HS-5 (cell line): ENCODE measurements around the gene SBSN.
"Not testable (repeated sequence)": the region's sequence is repeated elsewhere in the genome, so short reads cannot be mapped to it uniquely, and the experiment has no call there.

ENCODE experiments used
- DNase-seq: peaks from one replicate; pipeline ENCODE4 v3.0.0-alpha.2; 2012; ENCODE audit warnings: low read depth

The SBSN gene

GRCh38 chr19:35507561-35507960 is 20.6 kb downstream of the SBSN start:
- DNase-seq = no peak

GRCh38 chr19:35506011-35506410 is 22.1 kb downstream of the SBSN start:
- no peak for DNase-seq

GRCh38 chr19:35502751-35503150 is 25.4 kb downstream of the SBSN start:
- DNase-seq = no peak

- no peak for DNase-seq
These were observed 26.4 kb downstream of the SBSN start for GRCh38 chr19:35501684-35502083.

DNA sequence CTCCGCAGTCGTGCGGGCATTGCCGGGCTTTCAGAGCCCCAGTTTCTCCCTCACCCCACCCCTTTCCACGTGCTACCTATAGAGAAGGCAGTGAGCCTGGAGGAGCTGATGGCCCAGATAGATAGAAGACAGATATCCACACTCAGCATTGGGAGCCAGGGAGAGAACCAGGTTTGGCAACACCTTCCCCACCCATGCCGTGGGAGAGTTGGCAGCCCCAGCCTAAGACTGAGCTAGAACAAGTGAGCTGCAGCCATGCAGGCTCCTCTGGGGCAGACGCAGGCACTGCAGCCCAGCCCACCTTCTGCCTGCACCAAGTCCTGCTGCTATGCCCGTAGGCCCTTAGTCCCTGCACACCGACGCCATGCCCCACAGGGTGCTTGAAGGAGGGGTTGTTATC is 27.5 kb downstream of the SBSN start:
- no peak for DNase-seq

DNA sequence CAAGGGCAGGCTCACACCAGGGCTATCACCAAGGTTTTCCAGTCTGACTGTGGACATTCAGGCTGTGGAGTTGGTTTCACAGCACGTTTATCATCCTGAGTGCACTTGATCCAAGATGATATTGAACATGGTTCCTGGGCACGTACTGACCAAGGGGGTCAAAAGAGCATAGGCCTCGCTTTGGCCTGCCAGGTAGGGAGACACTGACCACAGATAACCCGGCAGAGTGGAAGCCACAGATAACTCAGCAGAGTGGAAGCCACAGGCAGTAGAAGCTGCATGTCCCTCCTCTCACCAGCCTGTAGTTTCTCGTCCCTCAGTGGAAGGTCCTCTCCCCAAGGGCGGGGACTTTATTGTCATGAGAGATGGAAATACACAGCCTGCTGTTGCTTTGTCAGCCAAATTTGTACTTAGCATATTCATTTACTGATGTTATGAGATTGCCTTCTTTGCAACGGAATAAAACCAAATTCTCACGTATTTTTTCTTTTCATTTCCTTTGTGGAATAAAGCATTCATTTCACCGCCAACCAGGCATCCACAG is 29.1 kb downstream of the SBSN start:
- DNase-seq = no peak

GRCh38 chr19:35498220-35498619 is 29.9 kb downstream of the SBSN start:
- no peak for DNase-seq

DNA sequence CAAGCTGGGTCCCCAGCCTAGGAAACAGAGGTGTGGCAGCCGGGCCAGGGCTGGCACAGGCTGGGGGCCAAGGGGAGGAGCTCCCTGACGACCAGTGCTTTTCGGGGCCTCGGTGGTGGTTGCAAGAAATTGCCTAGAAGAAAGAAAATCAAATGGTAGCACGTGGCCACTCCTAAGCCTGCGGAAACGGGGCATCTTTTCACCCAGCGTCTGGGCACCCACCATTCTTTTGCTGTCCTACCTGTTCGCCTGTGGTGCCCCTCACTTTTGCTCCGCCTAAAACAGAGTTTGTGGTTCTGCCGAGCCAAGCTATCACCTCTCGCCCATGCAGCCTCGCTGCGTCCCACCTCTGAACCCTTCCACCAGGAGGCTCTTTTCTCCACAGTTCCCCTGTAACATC is 30.7 kb downstream of the SBSN start:
- no peak for DNase-seq

- DNase-seq = no peak
These were observed 32.7 kb downstream of the SBSN start for GRCh38 chr19:35495107-35496064.

- DNase-seq = no peak
These were observed 34.1 kb downstream of the SBSN start for GRCh38 chr19:35493971-35494370.

- no peak for DNase-seq
These were observed 36.2 kb downstream of the SBSN start for GRCh38 chr19:35491836-35492360.

DNA sequence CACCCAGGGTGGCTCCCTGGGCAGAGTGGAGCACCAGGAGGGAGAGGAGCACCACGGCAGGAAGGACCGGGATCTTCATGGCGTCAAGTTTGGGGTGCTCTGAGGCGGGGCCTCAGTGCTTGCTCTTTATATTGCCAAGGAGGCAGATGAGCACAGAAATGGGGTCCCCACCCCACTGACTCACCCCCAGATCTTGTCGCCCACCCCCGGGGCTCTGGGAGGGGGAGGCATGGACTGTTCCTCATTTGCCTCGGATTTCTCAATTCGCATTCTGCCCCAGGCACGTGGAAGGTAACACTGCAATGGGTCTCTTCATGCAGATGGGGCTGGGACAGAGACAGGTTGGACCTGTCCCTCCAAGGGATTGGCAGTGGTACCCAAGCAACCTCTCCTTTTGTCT is 37.7 kb downstream of the SBSN start, which contains the start of gene KRTDAP:
Gene KRTDAP, minus strand, starts transcription at position 101 of the 400 bp plus-strand sequence. Its CDS starts 22 bp downstream, at position 79.
- no peak for DNase-seq

- DNase-seq = no peak
These were observed 39.4 kb downstream of the SBSN start for GRCh38 chr19:35488677-35489076.

DNA sequence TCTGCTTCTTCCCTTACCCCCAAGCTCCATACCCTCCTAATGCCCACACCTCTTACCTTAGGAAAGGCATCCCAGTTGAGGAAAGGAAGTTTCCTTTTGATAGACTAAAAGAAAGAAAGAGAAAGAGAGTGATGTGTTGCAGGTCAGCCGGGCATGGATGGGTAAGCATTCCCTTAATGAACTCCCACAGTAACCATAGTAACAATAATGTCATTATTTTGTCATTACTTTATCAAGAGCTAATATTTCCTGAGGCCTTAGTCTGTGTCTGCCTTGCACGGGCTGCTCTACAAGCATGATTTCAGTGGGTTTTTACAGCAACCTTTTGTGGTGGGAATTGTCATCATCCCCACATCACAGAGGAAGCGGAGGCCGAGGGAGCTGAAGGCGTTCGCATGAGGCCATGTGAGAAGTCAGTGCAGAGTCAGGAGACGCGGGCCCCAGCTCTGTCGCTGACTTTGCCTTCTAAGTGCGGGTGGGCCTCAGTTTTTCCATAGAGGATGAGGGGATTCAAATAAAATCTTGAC is 40.4 kb downstream of the SBSN start:
- no peak for DNase-seq

DNA sequence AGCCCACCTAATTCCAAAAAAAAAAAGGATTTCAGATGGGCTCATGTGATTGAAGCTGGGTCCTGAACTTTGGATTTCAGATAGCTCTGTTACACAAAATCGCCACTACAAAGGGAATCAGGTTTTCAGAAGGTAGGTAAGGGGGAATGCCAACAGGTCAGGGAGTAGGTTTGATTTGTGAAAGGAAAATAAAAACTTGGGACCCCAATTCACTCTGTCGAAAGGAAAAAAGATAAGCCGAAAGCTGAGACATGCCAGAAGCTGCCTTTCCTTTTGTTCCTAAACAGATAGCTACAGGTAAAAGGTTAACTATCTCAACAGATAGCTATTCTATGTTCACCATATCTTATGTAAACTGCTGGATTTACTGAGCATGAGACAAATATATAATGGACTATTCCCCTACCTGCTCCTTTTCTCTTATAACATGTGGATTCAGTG is 41.8 kb downstream of the SBSN start:
- DNase-seq = no peak

DNA sequence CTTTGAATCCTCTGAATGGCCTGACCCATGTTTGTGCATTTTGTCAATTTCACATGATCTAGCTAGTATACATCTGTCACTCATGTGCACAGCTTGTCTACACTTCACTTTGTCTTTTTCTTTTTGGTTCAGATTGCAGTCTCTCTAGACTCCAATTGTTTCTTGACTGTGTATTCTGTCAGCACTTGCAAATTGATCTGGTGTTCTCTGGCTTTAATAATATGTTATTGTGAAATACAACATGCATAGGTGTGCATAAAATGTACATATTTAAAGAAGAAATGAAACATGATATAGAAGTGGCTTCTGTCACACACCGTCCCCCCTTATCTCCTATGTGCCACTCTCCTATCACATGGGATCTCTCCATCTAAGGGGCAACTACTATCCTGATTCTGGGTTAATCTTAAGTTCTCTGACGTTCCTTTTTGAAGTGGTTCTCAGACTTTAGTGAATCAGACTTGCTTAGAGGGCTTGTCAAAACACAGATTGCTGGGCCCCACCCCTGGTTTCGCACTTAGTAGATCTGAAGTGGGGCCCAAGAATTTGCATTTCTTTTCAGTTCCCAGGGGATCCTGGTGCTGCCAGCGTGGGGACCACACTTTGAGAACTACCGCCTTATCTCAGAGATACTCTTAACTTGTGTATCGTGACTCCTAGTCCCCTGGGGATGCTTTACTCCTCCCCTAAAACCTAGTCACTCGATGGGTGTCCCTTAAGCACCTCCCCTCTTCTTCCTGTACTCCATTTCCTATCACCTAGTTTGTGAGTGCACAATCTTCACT is 43.7 kb downstream of the SBSN start:
- DNase-seq = no peak

- DNase-seq = no peak
These were observed 45.0 kb downstream of the SBSN start for GRCh38 chr19:35483089-35483488.

DNA sequence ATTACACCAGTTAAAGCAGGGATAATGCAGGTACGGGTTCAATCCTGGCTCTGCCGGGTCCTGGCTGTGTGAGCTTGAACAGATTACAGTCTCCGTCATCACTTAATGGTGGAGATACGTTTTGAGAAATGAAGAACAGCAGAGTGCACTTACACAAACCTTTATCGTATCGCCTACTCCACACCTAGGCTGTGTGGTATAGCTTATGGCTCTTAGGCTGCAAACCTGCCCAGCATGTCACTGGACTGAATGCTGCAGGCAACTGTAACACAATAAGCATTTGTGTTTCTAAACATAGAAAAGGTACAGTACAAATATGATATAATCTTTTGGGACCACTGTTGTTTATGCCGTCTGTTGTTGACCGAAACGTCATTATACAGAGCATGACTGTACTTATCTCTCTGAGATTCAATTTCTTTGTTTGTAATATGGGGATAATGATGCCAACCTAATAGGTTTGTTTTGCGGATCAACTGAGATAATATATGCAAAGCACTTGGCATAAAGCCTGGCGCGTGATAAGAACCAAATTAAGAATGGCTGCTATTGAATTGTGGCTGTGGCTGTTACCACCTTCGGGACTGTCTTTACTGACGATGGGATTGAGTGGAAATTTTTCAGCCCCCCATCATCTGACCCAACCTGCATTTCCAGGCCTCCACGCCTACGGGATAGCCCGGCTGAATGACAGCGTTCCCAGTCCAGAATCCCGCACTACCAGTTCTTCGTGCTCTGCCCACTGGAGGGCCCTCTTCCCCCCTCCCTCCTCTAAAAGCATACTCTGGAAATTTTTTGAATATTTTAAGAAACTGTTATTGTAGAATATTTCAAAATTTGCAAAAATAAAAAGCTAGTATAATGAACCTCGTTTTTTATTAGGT is 49.1 kb downstream of the SBSN start:
- DNase-seq = no peak

GRCh38 chr19:35476149-35476548 is 52.0 kb downstream of the SBSN start:
- DNase-seq = no peak

DNA sequence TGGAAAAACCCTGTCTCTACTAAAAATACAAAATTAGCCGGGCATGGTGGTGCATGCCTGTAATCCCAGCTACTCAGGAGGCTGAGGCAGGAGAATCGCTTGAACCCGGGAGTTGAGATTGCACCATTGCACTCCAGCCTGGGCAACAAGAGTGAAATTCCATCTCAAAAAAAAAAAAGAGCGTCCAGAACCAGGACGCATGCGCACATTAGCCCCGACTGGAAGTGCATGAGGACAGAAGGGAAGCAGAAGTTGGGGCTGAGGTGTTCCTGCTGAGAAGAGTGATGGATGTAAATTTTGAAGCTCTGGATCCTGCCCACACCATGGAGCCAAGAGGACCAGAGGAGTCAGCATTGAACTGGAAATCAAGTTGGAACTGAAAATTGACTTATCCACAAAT is 53.5 kb downstream of the SBSN start:
- DNase-seq = not testable (repeated sequence)

GRCh38 chr19:35474104-35474503 is 54.0 kb downstream of the SBSN start:
- no peak for DNase-seq
